HG03159 (cell line): Measurements from ENCODE around the gene IL36A.

Experiments used
- ATAC-seq: cut with Tn5 transposase; IDR thresholded peaks from one replicate; pipeline ENCODE4 v1.9.1; 2021; ENCODE audit warnings: mild to moderate bottlenecking, moderate library complexity; ENCODE audit not compliant: unreplicated experiment

IL36A gene, protein sequence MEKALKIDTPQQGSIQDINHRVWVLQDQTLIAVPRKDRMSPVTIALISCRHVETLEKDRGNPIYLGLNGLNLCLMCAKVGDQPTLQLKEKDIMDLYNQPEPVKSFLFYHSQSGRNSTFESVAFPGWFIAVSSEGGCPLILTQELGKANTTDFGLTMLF

DNA sequence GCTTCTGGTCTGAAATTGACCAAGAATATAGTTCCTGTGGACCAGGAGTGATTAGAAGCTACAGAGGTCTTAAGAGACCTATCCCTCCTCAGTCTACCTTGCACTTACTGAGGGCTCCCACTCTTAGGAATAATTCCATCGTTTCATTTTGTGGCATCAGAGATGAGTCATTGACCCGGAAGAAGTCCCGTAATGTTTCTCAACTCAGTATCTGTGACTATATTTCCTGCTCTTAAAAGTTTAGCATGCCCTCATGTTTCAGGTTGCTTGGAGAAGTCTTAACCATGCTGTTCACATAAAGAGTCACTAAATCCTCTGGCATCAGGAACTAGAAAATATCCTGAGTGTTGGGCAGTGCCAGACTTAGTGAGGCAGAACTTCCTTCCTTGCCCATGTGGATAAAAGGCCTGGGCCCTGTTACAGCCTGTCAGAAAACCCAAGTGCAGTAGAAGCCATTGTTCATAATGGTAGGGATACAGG is at the start of gene IL36A:
Gene IL36A, plus strand, starts transcription at position 430 of the 480 bp plus-strand sequence. CDS start 413 bp downstream, outside the sequence.
- ATAC-seq: no peak

- no peak for ATAC-seq
Measured at GRCh38 chr2:112957511-112957910, 47.7 kb upstream of the IL36A start.

DNA sequence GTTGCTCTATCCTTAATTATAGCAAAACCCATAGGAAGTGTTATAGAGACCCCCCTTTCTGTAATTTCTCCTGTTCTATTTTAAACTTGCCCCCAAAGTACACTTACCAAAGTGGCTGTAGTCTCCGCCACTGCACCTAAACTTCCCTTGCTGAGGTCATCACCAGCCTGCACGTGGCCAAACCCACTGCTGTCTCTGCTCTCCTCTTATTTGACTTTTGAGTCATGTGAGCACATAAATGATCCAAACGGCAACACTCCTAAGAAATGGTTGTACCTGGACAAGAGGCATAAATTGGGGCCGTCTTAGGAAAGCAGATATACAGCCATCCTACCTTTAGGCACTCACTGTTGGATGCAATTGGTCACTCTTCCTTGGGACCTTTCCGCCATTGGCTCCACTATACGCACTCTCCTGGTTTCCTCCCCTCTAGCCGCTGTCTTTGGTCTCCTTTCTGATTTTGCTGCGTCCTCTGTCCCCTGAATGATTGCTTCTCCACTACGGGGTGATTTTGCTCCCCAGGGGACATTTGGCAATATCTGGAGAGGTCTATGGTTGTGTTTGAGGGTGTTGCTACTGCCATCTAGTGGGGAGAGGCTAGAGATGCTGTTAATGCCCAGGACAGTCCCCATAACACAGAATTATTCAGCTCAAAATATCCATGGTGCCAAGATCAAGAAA is 46.7 kb upstream of the IL36A start:
- no peak for ATAC-seq

- ATAC-seq: no peak
Measured at GRCh38 chr2:112959109-112959812, 46.0 kb upstream of the IL36A start.

DNA sequence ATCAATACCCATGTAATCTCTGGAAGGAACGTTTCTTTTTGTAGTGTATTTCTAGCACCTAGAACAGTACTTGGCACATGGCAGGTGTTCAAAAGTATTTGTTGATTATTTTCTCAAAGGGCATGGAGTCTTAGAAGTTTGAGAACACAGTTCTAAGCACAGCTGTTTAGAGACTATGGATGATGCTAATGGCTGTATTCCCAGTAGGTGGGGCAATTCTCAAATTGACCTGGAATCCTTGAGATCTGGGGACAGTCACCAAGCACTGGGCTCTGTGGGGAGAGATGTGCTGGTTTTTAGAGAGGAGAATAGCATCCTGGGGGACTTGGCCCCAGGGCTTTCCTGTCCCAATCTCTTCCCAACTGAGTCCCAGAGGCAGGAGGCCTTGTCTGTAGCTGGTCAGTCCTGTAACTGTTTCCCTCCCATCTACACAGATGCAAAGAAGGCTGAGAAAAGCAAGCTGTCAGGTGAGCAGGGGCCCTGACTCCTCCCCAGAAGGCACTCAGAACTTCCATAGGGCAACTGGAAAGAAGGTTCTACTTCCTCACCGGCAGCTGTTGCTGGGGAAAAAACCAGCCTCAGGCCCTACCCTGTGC is 44.9 kb upstream of the IL36A start:
- ATAC-seq: no peak

DNA sequence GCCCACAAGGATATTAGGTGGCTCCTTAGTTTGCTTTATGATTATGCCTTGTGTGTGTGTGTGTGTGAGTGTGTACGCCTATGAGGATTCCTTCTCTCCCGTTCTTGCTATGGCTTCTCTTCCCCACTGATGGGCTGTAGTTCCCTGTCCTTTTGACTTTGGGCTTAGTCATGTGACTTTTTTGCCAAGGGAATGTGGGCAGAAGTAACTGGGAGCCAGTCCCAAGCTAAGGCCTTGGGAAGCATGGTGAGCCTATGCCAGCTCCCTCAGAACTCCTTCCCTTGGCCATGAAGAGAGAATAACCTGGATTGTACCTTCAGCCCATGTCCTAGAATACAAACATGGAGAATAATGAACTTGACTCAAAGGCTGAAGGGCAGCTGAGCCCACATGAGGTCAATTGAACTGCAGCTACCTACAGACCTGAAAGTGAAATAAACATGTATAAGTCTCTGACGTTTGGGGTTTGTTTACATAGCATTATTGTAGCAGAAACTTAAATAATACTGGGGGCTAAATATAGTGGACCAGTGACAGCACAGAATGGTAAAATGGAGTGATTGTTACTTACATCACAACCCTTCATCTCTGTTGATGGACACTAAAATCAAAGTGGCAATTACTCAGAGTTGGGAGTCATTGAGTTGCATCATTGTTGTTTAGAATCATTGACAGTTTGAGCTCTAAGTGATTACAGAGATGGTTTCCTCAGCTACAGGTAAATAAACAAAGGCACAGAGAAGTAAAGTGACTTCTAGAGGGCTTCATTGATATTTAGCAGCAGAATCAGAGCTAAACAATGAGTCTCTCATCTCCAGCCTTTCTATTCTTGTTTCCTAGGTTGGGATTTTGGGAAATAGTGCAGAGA is 42.7 kb upstream of the IL36A start:
- no peak for ATAC-seq

DNA sequence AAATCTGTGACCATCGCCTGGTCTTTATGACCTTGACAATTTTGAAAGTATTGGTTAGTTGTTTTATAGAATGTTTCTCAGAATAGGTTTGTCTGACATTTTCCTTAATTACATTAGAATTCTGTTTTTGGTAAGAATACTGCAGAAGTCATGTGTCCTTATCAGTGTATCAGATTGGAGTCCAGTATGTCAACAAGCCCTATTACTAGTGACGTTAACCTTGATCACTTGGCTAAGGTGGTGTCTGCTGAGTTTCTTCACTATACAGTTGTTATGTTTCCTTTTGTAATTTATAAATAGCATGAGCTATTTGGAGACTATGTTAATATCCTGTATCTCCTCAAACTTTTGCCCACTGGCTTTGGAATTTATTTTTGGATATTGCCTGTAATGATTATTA is 38.2 kb upstream of the IL36A start:
- no peak for ATAC-seq

- ATAC-seq: no peak
Measured at GRCh38 chr2:112972423-112973086, 32.7 kb upstream of the IL36A start.

DNA sequence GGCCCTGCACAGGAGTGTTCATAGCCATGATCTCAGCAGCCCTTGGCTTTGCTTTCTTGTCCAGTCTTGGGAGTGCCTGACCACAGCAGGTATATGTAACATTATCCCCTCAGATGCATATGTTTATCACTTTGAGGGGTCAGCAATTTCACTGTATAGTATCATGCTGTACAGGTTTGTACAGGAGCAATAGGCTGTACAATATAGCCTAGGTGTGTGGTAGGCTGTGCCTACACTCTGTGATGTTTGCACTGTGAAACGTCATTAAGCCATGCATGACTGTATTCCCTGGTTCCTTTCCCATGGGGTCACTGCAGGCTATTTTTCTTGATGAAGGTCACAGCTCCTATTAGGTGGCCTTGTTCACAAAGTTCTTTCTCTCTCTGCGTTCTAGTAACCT is 32.1 kb upstream of the IL36A start:
- no peak for ATAC-seq

- ATAC-seq: no peak
Measured at GRCh38 chr2:112977559-112978056, 27.7 kb upstream of the IL36A start, which contains the start of gene IL36G. TSS of gene IL36G (plus strand) at chr2:112978006. CDS start at chr2:112978639, 633 bp downstream.

- ATAC-seq: no peak
Measured at GRCh38 chr2:112979731-112980130, 25.5 kb upstream of the IL36A start.

DNA sequence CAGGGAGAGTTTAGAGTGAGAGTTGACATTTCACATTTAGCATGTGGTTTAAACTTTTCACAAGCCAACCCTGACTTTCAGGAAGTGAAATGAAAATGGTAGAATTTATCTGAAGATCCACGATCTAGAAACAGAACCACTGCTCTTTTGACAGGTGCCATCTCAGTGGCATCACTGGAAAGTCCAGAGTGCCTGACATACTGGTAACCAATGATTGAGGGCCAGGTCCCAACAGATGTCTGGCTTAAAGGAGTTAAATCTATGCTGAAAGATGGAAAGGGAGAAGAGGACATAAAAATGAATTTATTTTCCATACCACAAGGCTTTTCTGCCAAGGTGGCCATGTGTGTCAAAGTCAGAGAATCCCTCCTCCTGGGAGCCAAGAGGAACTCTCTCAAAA is 24.7 kb upstream of the IL36A start:
- ATAC-seq: no peak

DNA sequence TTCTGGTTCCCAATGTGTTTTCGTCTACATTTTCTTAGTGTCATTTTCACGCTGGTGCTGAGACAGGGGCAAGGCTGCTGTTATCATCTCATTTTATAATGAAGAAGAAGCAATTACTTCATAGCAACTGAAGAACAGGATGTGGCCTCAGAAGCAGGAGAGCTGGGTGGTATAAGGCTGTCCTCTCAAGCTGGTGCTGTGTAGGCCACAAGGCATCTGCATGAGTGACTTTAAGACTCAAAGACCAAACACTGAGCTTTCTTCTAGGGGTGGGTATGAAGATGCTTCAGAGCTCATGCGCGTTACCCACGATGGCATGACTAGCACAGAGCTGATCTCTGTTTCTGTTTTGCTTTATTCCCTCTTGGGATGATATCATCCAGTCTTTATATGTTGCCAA is 20.2 kb upstream of the IL36A start:
- no peak for ATAC-seq

DNA sequence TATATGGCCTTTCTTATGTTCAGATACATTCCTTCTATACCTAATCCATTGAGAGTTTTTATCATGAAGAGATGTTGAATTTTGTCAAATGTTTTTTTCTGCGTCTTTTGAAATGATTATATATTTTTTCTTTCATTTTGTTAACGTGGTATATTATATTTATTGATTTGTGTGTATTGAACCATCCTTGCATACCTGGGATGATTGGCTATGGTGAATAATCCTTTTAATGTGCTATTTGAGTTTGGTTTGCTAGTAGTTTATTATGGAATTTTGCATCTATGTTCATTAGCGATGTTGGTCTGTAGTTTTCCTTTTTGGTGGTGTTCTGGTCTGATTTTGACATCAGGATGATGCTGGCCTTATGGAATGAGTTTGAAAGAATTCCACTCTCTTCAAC is 15.6 kb upstream of the IL36A start:
- no peak for ATAC-seq

DNA sequence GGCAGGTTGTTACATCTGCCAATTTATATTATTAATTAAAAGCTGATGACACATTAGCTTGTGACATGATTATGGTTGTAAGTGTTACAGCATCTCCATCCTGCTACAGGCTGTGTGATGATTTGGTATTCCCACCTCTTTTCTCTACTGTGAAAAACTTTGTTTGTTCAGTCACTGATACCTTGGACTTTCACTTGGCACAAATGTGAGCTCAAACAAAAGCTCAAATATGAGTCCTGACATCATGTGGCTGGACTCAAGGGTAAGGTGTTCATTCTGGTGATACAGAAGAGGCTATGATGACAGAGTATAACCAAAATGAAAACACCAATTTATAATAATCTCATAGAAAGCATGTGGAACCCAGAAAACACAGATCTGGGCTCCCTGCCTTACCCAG is 11.4 kb upstream of the IL36A start:
- no peak for ATAC-seq

DNA sequence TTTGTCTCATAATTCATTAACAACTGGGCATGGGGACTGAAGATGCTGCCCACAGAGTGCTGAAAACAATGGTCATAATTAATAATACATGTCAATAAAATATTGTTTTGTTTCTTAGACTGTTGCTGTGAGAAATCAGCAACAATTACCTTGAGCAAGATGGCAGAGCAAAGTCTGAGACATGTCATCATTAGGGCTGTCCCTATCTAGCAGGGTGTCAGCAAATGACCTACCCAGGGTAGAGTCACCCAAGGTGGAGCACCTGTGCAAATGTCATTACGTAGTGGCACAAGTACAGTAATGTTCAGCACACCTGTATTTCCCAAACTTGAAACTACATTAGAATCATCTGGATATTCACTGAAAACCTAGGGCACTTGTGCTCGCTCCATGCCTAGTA is 10.6 kb upstream of the IL36A start:
- ATAC-seq: no peak

- no peak for ATAC-seq
Measured at GRCh38 chr2:112995346-112995920, 9.8 kb upstream of the IL36A start.

DNA sequence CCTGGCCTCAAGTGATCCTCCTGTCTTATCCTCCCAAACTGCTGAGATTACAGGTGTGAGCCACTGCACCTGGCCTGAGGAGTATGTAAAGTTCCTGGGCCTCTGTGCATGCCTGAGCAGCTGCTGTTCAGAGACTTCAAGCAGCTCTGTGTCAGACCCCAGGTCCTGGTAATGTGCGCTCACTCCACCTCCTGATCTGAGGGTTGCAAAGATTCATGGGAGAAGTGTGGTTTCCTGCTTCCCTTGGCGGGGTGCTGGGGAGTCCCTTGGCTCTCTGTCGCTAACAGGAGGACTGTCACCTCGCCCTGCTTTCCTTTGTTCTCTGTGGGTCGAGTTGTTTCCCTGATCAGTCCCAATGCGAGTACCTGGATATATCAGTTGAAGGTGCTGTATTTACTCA is 8.6 kb upstream of the IL36A start:
- ATAC-seq: no peak

DNA sequence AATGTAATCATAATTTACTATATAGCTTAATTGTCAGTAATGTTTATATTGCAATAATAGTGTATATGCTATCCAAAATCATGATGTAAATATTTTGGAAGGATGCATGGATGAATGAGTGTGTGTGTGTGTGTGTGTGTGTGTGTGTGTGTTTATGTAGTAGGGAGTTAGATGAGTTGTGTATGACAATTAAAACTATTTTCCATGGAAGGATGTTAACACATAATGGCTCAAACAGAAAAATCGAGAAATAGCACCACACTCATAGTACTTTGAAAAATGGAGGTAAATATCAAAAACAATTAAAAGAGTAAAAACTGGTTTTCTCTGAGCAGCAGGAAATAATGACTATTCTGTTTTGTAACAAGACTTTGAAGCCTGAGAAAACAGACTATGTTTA is 8.1 kb upstream of the IL36A start:
- ATAC-seq: no peak

GRCh38 chr2:113000436-113000835 is 4.8 kb upstream of the IL36A start:
- ATAC-seq: no peak
